GM12873 (cell line): ENCODE results near the gene PPFIA2.

Experiments
- TF ChIP-seq, protein P1 (sequence below): IDR thresholded peaks from 2 replicates; pipeline ENCODE4 v1.5.1; 2012; ENCODE audit warnings: low read depth, mild to moderate bottlenecking, moderate library complexity, low read length, control low read depth; ENCODE audit not compliant: insufficient read depth; ENCODE audit errors: missing control alignments

Gene PPFIA2

DNA sequence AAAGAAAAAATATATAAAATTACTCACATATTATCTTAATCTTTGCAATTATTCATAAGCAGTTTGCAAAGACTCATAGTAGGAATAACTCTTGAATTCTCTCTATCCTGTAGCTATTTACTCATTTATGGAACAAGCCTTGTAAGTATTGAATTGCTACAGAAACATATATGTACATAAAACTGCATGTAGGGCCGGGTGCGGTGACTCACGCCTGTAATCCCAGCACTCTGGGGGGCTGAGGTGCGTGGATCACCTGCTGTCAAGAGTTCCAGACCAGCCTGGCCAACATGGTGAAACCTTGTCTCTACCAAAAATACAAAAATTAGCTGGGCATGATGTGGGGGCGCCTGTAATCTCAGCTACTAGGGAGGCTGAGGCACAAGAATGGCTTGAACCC, 286.2 kb downstream of the PPFIA2 start:
- TF ChIP-seq, protein P1, sequence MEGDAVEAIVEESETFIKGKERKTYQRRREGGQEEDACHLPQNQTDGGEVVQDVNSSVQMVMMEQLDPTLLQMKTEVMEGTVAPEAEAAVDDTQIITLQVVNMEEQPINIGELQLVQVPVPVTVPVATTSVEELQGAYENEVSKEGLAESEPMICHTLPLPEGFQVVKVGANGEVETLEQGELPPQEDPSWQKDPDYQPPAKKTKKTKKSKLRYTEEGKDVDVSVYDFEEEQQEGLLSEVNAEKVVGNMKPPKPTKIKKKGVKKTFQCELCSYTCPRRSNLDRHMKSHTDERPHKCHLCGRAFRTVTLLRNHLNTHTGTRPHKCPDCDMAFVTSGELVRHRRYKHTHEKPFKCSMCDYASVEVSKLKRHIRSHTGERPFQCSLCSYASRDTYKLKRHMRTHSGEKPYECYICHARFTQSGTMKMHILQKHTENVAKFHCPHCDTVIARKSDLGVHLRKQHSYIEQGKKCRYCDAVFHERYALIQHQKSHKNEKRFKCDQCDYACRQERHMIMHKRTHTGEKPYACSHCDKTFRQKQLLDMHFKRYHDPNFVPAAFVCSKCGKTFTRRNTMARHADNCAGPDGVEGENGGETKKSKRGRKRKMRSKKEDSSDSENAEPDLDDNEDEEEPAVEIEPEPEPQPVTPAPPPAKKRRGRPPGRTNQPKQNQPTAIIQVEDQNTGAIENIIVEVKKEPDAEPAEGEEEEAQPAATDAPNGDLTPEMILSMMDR, result no peak

DNA sequence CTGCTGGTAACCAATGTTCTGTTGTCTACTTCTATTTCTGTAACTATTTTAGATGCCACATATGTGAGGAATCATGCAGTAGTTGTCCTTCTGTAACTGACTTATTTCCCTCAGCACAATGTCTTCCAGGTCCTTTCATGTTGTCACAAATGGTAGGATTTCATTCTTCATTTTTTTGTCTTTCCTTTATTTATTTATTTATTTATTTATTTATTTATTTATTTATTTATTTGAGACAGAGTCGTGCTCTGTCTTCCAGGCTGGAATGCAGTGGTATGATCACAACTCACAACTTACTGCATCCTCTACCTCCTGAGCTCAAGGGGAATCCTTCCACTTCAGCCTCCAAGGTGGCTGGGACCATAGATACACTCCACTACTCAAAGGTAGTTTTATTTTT, 288.2 kb downstream of the PPFIA2 start:
- TF ChIP-seq, protein P1, result no peak

DNA sequence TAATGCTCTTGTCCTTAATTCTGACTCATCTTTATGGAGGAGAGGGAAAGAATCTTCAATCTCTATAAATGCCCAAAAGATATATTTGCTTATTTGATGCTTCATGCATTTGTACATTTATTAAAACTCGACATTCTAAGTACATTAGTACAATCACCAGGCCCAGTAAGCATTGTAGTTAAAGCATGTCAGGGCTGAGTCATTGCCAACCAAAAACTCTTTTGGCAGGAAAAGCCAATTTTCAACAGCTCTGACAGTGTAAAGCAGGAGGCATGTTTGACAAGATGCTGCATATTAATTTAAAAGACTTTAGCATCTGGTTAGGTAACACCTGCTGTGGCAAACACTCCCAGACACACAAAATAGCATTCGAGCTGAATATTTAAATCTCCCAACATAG, 290.9 kb downstream of the PPFIA2 start:
- TF ChIP-seq, protein P1, result no peak

DNA sequence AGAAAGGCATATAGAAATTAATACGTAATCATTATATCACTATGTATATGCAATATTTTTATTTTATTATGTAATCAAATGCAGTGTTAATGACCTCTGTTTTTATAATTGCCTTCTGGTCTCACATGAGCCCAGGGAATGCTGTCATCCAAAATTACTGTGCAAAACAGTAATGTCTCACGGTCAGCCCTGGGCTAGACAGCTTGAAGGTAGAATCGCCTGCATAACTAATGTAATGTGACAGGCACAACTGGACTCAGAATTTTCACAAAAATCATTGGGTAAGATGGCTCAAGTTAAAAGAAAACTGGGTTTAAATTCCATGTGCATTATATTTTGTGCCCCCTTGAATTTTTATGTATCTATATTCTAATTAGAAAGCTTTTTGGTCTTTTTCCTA, 293.3 kb downstream of the PPFIA2 start:
- TF ChIP-seq, protein P1, result no peak

DNA sequence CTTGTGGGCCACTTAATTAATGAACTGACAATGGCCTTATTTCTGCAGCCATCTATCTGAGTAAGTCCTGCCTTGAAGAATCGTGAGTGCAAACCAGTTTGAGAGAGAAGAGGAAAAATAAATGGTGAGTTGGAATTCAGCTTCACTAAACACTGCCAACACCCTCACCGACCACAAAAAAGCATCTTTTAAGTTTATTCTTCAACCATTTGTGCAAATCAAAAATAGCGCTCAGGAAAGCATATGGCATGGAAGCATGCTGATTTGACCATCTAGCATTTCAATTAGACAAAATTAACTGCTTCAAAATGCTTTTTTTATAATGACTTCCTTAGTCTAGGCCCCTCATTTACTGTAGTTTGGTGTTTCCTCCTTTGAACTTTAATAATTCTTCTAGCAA, 294.0 kb downstream of the PPFIA2 start:
- TF ChIP-seq, protein P1, result no peak

DNA sequence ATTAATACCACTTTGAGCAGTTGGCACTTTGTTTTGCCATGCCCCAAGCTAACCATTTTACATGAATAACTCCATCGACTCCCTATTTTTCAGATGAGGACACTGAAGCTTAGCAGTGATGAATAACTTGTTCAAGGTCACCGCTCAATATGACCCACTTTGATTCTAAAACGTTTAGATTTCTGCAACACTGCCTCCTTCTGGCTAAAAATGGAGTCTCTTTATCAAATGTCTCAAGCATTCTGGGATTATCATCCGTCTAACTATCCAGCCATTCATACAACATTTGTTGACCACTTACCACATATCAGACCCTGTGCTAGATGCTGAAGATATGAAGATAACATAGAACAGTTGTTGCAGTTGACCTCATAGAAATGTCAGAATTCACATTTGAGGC, 298.0 kb downstream of the PPFIA2 start:
- TF ChIP-seq, protein P1, result peak; percentile 42

DNA sequence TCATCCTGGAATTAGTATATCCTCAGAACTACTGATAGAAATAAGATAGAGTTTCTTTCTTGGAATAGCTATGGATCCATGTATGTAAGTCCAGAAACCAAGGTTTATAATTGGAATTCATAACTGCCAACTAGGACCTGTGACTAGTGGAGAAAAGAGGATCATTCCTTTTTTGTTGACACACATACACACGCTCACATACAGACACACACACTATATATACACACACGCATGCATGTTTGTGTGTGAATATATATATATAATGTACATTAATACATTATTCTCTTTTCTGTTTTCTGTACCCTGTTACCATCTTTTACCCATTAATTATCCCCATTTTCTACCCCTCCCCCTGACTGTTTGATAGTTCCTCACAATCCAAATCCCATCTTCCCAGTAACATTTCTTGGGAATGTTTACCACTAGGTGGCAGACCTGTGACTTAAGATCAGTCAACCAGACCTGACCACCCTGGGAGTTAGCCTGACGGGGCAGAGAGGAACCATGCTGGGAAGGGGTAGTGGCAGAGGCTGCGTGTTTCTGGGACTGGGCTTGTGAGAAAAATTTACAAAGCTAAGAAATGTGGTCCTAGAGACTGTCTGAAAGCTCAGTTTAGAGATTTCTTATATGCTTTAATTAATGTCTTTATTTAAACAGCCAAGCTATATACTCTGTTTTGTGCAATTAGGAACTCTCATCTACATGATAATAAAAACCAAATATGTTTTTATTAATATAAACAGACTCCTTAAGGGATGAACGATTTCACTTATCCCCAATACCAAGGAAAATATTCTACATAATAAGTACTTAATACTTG, 308.0 kb downstream of the PPFIA2 start:
- TF ChIP-seq, protein P1, result peak; percentile 43
